Amygdala (tissue), 56 donors: ENCODE measurements around the gene PSMD13.
"Not testable (repeated sequence)": the region's sequence is repeated elsewhere in the genome, so short reads cannot be mapped to it uniquely, and the experiment has no call there.

Experiments
- DNase-seq, 56 donors: peaks; one replicate each; lab custom pipeline; 2025; lab: John Stamatoyannopoulos, UW

The PSMD13 gene

GRCh38 chr11:236774-237767 lies at the start of gene PSMD13:
TSS of gene PSMD13 (plus strand) at chr11:236976. CDS start at chr11:237050, 74 bp downstream.
- peak; percentile 24 to 90 (median 74) for DNase-seq

DNA sequence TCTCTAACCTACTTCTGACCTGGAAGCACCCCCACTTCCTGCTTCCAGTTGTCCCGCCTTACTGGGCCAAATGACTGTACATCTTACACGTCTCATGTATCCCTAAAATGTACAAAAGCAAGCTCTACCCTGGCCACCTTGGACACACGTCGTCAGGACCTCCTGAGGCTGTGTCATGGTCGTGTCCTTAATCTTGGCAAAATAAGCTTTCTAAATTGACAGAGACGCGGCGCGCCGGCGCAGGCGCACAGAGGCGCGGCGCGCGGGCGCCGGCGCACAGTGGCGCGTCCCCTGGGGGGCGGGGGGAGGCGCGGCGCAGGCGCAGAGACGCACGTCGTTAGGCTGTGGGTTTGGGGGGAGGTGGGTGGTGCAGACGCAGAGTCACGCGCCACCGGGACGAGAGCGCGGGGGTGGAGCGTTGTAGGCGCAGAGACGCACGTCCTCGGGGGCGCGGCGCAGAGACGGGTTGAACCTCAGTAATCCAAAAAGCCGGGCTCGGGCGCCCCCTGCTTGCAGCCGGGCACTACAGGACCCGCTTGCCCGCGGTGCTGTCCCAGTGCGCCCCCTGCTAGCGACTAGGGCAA lies 47.5 kb upstream of the PSMD13 start:
- DNase-seq: not testable (repeated sequence)

- DNase-seq: not testable (repeated sequence)
These were observed 46.9 kb upstream of the PSMD13 start for GRCh38 chr11:189843-190311.

GRCh38 chr11:190546-190945 lies 46.2 kb upstream of the PSMD13 start:
- DNase-seq: not testable (repeated sequence)

GRCh38 chr11:191490-192478 lies 45.0 kb upstream of the PSMD13 start:
- DNase-seq: not testable (repeated sequence)

DNA sequence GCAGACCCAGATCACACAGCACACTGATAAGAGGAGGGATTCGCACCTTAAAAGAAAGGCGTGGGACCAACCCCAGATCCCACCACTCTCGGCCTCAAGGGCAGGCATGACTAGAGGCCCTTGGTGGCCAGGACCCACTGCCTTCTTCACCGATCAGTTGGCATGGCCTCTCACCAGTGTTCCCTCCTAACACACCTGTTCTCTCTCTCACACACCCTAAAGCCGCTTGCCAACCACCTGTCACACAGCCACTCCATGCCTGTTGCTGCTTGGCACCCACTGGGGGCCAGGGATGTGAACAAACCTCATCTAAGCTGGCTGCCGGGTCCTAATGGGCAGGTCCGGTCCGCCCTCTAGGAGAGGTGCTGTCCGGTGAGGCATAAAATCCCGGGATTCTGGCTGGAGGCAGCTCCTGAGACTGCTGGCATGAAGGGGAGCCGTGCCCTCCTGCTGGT lies 44.1 kb upstream of the PSMD13 start, which contains the start of gene SCGB1C1:
TSS of gene SCGB1C1 (plus strand) at position 405 of the 455 bp plus-strand sequence. CDS start at position 427, 22 bp downstream.
- DNase-seq: not testable (repeated sequence)

GRCh38 chr11:193481-193880 lies 43.3 kb upstream of the PSMD13 start:
- DNase-seq: not testable (repeated sequence)

DNA sequence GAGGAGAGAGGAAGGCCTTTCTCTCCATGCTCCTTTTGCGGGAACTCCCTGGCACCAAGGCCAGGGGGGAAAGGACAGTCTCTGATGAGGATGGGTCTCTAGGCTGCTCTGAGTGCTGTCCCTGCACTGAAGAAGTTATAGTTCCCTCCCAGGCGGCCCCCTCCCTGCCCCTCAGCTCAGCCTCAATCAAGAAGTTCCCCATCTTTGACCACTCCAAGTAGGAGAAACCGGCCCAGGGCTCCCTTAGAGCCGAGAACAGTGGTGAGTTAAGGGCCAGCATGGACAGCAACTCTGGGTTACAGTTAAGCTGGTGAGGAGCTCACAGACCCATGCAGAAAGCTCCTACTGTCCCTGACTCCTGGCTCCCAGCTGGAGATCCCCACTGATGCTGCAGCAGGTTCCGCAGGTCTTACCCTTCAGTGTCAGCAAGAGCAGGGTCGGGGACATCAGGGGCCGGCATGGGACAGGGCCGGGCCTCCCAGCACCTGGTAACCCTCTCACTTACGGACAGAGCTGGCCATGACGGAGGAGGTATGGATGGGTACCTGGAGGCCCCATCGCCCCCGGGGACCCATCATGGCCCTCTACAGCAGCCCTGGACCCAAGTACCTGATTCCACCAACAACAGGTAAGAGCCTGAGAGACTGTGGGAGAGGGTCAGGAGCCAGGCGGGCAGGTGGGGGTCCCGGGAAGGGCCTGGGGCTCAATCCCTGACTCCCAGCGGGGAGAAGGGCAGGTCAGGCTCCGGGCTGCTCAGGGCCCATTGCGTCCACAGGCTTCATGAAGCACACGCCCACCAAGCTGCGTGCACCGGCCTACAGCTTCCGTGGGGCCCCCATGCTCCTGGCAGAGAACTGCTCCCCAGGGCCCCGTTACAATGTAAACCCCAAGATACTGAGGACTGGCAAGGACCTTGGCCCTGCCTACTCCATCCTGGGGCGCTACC lies 39.7 kb upstream of the PSMD13 start:
- no peak for DNase-seq

GRCh38 chr11:197741-198235 lies 39.0 kb upstream of the PSMD13 start:
- DNase-seq: no peak

- no peak for DNase-seq
These were observed 38.5 kb upstream of the PSMD13 start for GRCh38 chr11:198236-198806.

- no peak for DNase-seq
These were observed 37.7 kb upstream of the PSMD13 start for GRCh38 chr11:199004-199581.

DNA sequence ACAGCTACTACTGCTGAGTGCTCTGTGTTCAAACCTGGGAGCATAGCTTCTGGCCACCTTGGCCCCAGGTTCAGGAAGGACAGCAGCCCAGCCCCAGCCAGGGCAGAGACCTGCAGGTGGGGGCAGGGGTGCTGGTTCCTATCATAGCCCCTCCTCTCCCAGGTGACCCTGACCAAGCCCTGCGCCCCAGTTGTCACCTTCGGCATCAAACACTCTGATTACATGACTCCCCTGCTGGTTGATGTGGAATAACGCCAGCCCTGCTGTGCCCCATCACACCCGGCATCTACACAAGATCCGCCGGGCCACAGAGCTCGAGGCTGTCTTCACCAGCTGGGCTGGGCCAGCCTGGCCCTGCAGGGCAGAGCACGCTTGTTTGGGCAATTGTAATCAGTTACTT lies 37.0 kb upstream of the PSMD13 start:
- DNase-seq: no peak

GRCh38 chr11:200224-201003 lies 36.4 kb upstream of the PSMD13 start:
- DNase-seq: no peak

DNA sequence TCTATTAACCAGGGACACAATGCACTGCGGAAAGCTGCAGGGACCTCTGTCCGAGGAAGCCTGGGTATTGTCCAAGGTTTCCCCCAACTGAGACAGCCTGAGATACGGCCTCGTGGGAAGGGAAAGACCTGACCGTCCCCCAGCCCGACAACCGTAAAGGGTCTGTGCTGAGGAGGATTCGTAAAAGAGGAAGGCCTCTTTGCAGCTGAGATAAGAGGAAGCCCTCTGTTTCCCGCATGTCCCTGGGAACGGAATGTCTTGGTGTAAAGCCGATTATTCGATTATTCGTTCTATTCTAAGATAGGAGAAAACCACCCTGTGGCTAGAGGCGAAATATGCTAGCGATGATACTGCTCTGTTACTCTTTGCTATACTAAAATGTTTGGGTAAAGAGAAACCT lies 34.8 kb upstream of the PSMD13 start:
- DNase-seq: no peak

DNA sequence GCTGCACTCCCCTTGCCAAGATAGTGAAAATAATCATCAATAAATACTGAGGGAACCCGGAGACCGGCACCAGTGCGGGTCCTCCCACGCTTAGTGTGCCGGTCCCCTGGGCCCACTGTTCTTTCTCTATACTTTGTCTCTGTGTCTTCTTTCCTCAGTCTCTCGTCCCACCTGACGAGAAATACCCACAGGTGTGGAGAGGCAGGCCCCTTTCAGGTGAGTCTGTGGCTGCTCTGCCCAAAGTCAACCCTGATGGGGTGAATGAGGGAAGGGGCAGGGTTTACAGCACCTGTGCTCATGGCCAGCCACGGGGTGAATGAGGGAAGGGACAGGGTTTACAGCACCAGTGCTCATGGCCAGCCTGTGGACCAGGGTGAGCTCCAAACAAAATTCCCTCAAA lies 34.3 kb upstream of the PSMD13 start:
- DNase-seq: no peak

GRCh38 chr11:203056-203944 lies 33.5 kb upstream of the PSMD13 start:
- no peak for DNase-seq
